GM10266 (cell line): ENCODE measurements around the gene SDCCAG8.

Source experiments
- DNase-seq: peaks from one replicate; pipeline ENCODE4 v3.0.0; 2012; ENCODE audit errors: extremely low spot score
- CTCF ChIP-seq: IDR thresholded peaks from 2 replicates; pipeline ENCODE4 v1.5.1; 2012; ENCODE audit warnings: mild to moderate bottlenecking, low read depth; ENCODE audit not compliant: control insufficient read depth, insufficient read depth; ENCODE audit errors: missing control alignments

SDCCAG8 gene

DNA sequence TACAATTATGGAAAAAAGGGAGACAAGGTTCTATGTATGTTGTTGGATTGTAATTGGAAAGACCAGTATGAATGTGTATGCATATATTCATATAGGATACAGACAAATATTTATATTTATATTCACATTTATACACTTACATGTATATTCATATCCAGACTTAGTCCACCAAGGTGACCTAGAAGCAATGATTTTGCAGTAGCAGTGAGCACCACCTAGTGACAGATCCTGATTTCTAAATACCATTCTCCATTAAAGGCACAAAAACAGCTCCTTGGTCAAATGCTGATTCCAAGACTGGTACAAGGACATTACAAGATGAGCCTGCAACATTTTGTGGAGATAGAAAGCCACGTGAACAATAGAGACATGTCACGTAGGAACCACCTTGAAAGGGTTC, 153.4 kb downstream of the SDCCAG8 start:
- no peak for DNase-seq

DNA sequence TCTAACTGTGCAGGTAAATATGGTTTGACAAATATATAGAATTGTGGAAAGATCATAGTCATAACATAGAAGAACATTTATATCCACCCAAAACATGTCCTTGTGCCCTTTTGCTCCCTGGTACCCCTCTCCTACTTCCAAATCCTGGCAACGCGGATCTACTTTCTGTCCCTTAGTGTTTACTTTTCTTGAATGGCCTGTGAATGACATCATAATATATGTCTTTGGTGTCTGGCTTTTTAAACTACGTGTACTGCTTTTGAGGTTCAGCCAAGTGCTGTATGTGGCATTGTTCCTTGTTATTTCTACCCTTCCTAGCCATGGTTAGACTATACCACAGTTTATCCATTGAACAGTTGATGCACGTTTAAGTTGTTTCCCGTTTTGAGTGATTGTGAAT, 155.6 kb downstream of the SDCCAG8 start:
- DNase-seq: no peak
- TF ChIP-seq CTCF: no peak

More for the DNA sequence above, 153.4 kb downstream of the SDCCAG8 start:
- peak; percentile 38 for TF ChIP-seq CTCF

DNA sequence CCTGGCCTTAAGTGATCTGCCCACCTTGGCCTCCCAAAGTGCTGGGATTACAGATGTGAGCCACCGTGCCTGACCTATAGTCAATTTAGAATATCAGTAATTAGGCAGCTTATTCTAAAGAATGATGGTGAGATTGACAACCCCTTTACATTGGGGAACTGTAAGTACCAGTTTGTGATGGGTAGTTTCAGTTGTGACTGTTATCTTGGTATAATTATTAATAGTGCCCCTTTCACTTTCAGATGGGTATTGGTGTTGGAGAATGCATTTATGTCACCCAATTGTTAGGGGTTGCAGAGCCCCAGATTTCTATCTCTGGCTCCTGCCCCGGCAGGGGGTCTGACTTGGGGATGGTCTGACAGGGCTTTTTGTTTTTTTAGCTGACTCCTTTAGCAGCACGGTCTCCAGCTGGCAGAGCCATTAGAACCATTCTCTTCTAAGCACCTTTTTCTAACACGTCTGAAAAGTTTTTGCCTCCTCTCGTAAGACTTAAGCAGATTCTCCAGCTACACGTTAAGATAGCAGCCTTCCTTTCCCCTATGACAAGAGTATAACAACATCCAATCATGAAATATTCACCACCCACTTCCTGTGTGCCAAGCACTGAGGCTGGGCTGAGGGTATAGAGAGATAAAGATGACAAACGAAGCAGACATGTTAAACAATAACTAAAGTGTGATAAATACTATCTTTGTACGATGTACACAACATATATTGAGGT, 157.8 kb downstream of the SDCCAG8 start:
- no peak for TF ChIP-seq CTCF
- DNase-seq: no peak

GRCh38 chr1:243414152-243414494, 158.3 kb downstream of the SDCCAG8 start:
- no peak for DNase-seq
- TF ChIP-seq CTCF: no peak

GRCh38 chr1:243415663-243416408, 160.0 kb downstream of the SDCCAG8 start:
- no peak for TF ChIP-seq CTCF
- no peak for DNase-seq

DNA sequence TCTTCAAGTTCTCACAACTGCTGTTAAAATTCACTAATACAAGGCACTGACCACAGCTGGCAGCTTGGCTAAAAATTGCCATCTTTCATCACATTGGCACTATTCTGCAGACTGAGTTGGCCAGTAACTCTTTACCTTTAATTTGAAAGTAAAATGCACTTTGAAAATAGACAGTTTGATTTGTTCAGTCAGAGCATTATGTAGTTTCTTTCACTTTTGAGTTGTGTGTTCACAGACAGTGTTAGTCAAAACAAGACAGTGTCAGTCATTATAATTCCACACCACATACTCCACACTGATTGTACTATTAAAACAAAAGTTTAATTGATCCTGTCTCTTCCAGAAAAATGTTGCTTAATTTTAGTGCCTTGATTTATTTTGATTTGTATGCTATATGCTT, 160.7 kb downstream of the SDCCAG8 start:
- peak; percentile 18 for DNase-seq
- no peak for TF ChIP-seq CTCF
